ENCODE results near the gene MAPT.
A peak's percentile ranks its signal among the peaks of the same experiment; 100 is the strongest.

MAPT gene

DNA sequence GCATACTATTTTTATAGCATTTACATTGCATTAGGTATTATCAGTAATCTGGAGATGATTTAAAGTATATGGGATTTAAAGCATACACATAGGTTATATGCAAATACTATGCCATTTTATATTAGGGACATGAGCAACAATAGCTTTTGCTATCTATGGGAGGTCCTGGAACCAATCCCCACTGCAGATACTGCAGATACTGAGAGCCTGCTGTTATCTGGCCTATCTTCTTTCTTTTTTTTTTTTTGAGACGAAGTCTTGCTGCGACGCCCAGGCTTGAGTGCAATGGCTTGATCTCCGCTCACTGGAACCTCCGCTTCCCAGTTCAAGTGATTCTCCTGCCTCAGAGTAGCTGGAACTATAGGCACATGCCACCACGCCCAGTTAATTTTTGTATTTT, 142.1 kb downstream of the MAPT start:
- no peak for DNase-seq

DNA sequence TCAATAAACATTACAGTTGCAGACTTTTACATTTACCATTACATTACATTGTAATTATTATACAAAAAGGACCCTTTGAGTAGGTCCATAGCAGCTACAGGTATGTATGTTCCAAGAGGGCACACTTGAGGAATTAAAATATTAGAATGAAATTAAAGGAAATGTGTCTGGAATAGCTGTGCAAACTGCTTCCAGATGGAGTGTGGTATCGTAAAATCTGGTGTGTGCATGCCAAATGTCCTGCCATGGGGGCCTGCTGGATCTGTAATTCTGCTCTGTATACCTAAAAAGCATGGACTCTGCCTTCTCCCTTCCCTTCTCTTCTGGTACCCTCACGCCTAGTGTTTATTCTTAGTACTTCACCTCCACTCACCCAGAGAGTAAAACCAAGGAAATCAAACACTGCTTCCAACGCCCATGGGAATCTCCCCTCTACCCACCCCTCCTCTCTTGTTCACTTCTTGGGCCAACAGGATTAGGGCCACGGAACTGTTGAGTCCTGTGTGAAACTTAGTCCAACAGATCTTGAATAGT, 143.4 kb downstream of the MAPT start:
- no peak for DNase-seq

DNA sequence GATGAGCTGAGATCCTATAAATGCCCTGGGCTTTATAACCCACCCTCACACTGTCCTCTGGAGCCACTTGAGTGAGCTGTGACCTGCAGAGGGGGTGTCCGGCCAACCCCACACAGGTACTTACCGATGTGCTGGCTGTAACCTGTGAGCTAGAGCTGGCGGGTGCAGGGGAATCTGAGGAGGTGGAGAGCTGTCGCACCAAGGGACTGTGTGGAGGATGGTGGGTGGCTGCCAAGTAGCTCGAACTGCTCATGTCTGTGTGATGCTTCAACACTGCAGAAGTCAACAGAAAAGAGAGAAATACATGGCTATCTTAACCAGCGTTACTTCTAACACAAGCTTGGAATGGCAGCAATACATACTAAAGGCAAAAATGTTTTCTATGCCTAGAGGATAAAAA, 144.1 kb downstream of the MAPT start:
- DNase-seq, result no peak

DNA sequence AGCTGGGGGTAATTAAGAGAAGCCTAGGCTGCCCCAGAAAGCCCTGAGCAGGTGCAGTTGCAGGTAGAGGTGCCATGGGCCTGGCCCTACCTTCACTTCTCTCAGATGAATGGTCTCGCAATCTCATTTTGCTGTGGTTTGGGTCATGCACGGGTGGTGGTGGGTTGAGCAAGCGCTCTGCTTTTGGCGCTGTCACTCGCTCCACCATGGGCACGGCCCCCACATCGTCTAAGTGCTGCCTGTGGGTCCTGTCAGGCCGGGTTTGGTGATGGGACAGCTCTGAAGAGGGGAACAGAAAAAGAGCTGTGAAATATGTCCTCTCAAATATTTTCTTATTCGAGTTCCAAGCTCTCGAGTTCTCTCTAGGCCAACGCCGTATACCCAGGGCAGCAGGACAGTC, 144.6 kb downstream of the MAPT start:
- DNase-seq, result no peak

DNA sequence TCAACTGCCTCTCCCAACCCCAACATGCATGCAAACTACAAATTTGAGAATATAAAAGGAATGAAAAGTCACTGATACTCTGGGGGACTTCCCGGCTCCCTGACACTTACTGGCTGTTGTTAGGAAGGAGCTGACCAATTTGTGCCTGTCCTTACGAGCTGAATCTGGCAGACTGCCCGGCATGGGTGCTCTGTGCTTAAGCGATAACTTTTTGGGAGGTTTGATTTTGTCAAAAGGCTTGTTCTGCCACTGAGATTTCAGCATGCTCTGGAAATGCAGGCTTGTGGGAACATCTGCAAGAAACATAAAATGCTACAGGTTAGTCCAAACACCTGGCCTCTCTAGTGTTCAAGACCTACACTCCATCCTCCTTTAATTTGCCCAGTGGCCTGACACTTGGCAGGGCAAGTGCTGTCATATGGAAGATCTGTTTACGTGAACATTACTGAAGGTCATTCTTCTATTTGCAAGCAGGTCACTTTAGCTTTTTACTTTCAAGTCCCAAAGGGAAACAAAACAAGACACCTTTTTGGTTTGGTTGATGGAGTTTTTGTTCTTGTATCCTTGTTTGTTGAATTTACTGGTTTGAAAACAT, 145.3 kb downstream of the MAPT start:
- no peak for DNase-seq

DNA sequence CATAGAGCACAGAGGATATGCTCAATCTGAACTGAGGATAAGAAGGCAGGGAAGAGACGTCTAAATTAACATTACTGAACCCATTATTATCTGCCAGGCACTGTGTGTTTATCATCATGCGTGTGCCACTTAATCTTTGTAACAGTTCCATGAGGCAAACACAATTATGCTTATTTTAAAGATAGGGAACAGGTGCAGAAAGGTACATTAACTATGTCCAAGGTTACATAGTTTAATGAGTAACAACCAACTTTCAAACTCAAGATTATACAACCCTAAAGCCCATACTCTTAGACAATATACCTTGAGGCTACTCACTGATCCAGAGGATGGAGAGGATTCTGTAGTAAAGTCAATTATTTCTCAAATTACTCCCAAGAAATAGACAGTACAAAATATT, 147.9 kb downstream of the MAPT start:
- no peak for DNase-seq

DNA sequence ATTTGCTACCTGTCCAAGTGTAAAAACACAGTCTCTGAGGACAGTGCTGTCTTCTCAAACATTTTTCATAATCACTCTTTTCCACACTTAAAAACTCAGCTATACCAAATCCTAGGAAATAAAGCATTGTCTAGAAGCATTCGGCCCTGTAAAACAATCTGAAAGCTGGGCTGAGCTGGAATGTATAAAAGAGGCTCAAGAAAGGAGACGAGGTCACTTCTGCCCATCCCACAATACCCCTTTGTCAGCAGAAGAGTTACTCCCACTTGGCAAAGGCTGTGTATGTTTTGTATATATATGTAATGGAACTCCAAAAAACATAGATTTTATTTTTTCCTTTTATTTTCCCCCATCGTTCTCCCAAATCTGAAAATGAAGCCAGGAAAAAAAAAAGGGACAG, 148.6 kb downstream of the MAPT start:
- DNase-seq, result no peak

DNA sequence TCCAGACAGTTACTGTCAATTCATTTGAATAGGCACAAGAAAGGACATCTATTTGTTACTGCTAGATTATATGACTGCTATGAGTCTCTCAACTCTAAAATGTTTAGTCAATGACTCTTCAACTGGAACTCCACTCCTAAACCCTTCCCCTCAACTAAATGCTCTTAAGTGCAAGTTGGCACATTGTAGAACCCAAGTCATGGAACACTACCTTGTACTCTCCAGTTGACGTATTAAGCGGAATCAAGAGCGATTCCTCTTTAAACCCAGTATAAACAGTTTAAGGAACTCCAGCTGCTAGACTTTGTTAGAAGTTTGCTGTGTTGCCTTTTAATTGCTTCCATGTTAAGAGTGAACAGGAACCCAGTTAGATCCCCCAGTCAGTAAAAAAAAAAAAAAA, 149.3 kb downstream of the MAPT start:
- no peak for DNase-seq

DNA sequence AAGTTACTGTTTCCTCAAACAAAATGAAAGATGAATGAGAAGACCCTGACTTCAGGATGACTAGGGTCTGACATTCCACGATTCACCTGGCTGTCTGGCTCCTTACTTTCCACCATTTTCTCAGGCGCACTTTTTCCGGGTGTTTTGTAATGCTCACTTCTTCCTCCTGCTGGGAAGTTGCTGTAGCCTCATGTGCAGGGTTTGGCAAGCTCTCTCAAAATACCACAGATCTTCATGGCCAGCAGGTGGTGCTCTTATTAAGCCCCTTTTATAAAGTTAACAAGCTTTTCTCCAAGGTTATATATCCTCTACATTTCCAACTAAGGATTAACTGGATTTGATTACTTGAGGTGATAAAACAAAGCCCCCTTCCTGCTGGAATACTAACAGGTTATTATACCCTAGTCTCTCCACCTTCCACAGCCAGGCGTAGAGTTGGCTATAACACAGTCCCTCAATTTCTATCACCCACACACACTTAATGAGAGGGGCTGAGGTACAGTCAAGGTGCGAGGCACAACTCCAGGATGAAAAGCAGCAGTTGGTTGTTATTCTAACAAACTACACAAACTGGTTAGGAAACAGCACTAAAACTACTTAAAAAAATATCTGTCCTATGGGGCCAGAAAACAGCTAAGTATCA, 150.1 kb downstream of the MAPT start:
- DNase-seq, result peak; percentile 51

DNA sequence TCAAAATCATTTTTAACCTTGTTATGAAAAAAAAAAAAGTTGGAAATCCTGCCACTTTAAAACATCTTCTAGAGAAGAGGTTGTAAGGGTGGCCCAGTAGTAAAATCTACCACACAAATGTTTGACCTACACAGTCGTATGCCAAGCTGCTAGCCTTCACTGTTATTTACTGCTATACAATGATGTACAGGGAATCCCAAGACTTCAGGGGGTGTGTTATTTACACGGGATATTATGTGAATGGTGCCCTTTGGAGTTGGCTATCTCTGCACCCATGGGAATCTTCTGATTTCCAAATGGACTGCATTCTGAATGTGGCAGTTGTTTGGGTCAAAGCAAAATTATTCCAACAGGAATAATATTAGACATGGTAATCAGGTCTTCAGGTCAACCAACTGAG, 150.6 kb downstream of the MAPT start:
- DNase-seq, result no peak

DNA sequence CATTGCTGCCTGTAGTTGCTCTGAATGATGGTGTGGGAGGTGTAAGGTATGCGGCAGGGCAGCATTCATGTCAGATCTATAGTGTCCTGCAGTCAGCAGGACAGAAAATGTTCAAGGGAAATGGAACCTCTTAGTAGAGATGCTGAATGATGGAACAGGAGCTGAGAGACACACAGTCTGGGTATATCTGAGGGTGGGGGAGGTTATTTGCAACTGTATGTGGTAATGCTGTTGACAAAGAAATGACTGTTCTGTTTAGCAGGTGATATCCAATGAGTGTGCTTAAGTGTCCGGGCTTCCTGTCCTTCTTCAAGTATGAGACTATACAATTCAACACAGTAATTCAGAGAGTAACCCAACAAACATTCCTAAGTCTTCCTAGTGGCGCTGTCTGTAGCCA, 151.3 kb downstream of the MAPT start:
- no peak for DNase-seq

DNA sequence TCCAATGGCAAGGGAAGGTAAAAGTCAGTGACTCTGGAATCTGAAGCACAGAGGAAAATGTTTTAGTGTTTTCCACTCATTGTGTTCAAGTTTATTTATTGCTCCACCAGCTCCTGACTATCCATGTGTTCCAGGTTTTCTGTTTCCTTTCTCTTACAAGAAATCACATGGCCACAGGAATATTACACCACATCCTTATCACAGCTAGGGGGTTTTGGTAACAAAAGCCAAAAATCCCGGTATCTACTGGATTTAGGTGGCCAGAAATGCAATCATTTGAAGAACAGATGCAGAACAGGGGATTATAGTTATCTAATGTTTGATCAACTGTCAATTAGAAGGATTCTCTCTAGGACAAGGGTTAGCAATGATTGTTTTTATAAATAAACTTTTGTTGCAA, 152.6 kb downstream of the MAPT start:
- no peak for DNase-seq

DNA sequence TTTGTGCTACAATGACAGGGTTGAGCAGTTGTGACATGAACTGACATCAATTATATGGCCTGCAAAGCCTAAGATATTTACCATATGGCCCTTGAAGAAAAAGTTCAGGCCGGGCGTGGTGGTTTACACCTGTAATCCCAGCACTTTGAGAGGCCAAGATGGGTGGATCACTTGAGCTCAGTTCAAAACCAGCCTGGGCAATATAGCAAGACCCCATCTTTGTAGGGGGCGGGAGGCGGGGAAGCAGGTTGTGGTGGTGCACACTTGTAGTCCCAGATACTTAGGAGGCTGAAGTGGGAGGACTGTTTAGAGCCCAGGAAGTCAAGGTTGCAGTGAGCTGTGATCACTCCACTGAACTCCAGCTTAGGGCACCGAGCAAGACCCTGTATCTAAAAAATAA, 153.0 kb downstream of the MAPT start:
- DNase-seq, result no peak

DNA sequence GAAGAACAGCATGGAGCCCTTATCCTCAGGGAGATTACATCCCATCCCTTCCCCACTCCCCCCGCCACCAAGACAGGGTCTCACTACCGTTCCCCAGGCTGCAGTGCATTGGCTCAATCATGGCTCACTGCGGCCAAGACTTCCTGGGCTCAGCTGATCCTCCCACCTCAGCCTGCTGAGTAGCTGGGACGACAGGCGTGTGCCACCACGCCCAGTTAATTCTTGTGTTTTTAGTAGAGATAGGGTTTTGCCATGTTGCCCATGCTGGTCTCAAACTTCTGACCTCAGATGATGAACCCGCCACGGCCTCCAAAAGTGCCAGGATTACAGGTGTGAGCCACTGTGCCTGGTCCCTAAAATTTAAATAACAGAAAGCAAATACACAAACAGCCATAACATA, 153.5 kb downstream of the MAPT start:
- DNase-seq, result no peak

DNA sequence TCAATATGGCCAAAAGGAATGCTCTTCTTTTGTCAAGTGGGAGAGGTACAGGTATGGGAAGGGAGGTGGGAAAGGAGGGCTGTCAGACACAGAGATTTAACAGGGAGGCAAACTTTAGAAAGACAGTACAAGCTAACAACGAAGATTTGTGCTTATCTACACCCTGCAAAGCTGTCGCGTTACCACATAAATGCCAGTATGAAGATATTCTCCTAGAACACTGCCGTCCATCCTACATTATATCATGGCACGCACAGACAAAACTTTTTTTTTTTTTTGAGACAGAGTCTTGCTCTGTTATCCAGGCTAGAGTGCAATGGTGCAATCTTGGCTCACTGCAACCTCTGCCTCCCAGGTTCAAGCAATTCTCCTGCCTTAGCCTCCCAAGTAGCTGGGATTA, 155.3 kb downstream of the MAPT start:
- DNase-seq, result no peak

DNA sequence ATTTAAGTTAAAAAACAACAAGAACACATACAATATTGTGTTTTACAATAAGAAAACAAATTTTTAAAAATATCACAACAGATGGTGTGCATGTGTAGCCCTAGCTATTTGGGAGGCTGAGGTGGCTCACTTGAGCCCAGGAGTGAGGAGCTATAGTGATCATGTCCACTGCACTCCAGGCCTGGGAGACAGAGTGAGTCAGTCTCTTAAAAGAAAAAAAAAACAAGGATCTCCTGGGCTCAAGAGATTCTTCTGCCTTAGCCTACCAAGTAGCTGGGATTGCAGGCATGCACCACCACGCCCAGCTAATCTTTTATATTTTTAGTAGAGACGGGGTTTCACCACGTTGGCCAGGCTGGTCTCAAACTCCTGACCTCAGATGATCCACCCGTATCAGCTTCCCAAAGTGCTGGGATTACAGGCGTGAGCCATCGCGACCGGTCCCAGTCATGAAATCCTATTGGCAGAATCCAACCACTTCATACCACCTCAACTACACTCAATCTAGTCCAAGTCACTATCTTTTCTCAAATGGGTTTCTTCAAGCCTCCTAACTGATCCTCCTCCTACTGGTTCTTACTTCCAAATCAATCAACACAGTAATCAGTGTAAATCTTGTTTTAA, 159.7 kb downstream of the MAPT start:
- DNase-seq, result no peak

DNA sequence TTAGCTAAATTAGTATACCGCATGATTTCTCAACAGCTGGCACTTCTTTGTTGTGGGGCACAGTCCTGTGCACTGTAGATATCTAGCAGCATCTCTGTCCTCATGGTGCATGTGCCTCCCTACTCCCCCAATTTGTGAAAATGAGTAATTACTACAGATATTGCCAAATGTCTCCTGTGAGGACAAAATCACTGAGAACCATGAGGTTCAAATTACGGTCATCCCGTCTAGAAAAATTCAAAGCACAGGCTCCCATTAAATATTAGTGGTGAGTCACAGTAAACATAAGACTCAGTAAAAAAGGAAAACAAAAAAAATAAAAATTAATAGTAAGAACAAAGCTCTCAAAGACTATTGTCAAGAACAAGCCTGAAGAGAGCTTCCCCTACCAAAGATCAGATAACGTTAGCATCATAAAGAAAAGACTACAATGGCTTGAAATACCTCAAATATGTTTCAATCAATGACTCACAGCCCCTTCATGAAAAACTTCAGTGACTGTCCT, 162.5 kb downstream of the MAPT start:
- no peak for DNase-seq

DNA sequence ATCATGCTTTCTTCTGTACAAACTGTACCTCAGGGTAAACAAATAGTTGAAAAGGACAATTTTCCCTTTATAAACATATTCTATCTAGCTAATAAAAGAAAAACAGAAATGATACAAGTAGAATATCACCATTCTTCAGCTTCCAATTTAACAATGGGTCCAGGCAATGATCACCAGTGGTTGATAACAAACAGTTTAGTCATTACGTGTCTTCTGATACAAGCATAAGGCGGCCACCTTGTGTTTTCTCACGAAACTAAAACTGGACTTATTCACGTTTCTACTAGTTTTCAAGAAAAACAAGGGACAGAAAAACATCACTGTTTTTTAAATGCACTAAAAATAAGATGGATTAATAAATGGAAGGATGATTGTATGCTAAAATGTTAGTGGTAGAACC, 163.0 kb downstream of the MAPT start:
- DNase-seq, result no peak

DNA sequence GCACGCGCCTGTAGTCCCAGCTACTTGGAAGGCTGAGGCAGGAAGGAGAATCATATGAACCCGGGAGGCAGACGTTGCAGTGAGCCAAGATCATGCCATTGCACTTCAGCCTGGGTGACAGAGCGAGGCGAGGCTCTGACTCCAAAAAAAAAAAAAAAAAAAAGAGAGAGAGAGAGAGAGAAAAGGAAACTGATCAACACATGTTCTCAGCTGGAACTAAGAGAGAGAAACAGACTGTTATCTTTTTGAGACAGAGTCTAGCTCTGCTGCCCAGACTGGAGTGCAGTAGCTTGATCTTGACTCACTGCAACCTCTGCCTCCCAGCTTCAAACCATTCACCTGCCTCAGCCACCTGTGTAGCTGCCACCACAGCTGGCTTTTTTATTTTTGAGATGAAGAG, 165.1 kb downstream of the MAPT start:
- no peak for DNase-seq

DNA sequence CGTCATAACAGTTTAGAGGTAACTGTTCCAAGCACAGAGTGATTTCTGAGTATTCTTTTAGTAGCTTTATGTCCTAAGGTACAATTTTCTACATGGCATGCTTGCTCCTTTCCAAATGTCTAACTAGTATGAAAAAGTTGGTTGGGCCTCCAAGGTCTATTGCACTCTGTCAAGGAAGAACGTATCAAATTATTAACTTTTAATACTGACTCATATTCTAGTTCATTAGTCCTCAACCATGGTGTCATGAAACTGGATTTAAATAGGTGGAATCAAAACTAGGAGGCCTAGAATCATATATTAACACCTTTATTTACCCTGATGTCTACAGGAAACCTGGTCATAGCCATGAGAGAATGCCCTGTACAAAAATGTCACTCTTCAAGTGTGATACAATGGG, 166.1 kb downstream of the MAPT start:
- DNase-seq, result no peak

DNA sequence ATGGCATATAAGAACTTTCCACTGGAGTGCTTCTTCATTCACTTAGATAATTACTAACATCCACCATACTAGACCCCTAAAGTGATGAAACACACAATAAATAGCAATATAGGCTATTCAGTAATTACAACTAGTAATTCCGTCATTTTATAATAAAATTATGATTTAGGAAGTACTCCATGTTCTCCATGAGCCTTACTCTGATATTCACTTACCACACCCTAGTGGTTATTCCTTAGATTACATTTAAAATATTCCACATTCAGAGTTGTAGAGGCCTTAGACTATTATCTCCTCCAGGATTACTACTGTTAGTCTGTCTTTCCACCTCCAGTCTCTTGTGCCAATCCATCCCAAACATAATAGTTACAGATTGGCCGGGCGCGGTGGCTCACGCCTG, 167.1 kb downstream of the MAPT start:
- no peak for DNase-seq

DNA sequence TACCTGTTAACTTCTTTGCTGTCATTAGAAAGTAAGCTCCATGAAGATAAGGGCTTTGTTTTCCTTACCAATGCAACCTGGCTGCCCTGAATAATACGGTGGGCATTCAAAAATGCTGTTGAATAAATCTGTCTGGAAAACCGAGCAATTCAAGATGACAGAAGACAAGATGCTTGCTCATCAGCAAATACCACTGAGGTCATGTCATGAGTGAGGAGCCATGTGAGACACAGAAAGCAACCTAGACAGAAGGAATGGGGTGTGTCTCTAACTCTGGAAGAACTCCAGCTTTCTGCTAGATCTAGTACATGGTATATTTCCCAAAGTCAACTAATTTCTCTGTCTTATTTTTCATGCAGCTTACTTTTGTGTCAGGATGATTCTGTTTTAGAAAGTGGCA, 168.9 kb downstream of the MAPT start:
- no peak for DNase-seq

DNA sequence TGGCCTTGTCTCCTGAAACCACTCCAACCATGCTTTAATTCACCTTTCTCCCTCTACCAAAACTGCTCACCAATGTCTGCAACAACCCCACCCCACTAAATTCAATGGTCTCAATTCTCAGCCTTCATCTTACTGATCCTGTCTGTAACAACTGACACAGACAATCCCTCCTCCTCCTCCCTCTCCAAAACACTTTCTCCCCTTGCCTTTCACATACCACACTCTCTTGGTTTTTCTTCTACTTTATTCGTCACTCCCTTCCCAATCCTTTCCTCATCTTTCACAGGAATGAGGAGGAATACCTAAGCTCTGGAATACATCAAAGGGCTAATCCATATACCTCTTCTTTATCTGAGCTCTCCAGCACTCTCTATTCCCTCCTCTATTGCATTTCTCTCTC, 170.1 kb downstream of the MAPT start:
- DNase-seq, result no peak

DNA sequence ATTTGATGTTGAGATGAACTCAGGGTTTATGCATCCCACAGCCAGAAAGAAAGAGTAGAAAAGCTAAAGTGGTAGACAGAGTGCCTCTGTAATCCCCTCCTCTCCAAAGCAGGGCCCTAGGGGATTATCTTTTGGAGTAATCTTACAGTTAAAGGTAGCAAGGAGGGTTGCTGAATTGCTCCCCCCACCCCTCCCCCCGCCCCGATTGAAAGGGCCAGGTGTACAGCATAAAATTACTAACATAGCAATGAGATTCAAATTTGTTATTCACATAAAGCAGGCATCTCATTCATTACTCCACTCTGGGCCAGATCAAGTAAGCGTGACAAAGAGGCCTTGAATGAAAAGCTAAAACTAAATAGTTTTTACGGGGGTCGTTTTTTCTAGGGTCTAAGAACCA, 177.4 kb downstream of the MAPT start:
- no peak for DNase-seq

DNA sequence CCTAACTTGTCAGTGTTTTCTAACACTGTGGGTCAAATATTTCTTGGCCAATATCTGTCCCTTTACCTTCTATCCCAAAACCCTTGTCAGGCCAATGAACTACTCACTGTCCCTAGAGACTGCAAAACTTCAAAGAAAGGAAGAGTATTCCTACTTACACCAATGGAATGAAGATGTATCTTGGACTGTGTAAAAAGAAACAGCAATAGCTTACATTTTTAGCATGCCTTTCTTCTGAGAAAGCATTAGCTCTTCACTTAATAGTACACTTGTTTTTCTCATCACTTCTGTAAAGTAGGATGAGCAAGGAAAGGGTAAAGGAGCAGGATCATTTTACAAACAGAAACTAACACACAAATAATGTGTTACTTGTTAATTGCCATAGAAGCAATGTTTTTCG, 178.6 kb downstream of the MAPT start:
- DNase-seq, result no peak
